CD4-positive, alpha-beta T cell treated with Interleukin-15 for 4 hours (primary cell): ENCODE data around the gene CTDNEP1.

Experiments used
- DNase-seq: peaks from one replicate; pipeline ENCODE4 v3.0.0-alpha.2; 2020; ENCODE audit warnings: low spot score

CTDNEP1 gene

GRCh38 chr17:7228920-7229319 lies 22.6 kb downstream of the CTDNEP1 start:
- no peak for DNase-seq

- DNase-seq, result no peak
Measured at GRCh38 chr17:7226721-7227710, 24.5 kb downstream of the CTDNEP1 start.

GRCh38 chr17:7225711-7226331 lies 25.7 kb downstream of the CTDNEP1 start:
- DNase-seq, result no peak

GRCh38 chr17:7224661-7225111 lies 26.8 kb downstream of the CTDNEP1 start:
- no peak for DNase-seq

- DNase-seq, result no peak
Measured at GRCh38 chr17:7224110-7224509, 27.4 kb downstream of the CTDNEP1 start.

- no peak for DNase-seq
Measured at GRCh38 chr17:7223375-7223774, 28.2 kb downstream of the CTDNEP1 start.

GRCh38 chr17:7222972-7223292 lies 28.6 kb downstream of the CTDNEP1 start:
- no peak for DNase-seq

- no peak for DNase-seq
Measured at GRCh38 chr17:7222093-7222971, 29.2 kb downstream of the CTDNEP1 start.

GRCh38 chr17:7221278-7222092 lies 30.0 kb downstream of the CTDNEP1 start:
- DNase-seq, result no peak

- DNase-seq, result peak; percentile 65
Measured at GRCh38 chr17:7220593-7221277, 30.8 kb downstream of the CTDNEP1 start.

- peak; percentile 83 for DNase-seq
Measured at GRCh38 chr17:7219812-7220592, 31.5 kb downstream of the CTDNEP1 start, which contains the start of the genes ACADVL and DLG4. Gene ACADVL, plus strand, starts transcription at chr17:7219938. Its CDS starts 47 bp downstream, at chr17:7219985. Gene DLG4, minus strand, starts transcription at chr17:7219836.

- no peak for DNase-seq
Measured at GRCh38 chr17:7219229-7219811, 32.2 kb downstream of the CTDNEP1 start.

GRCh38 chr17:7218758-7219157 lies 32.8 kb downstream of the CTDNEP1 start:
- no peak for DNase-seq

- no peak for DNase-seq
Measured at GRCh38 chr17:7218166-7218565, 33.4 kb downstream of the CTDNEP1 start.

- DNase-seq, result no peak
Measured at GRCh38 chr17:7217113-7217987, 34.2 kb downstream of the CTDNEP1 start.

GRCh38 chr17:7216242-7217112 lies 35.1 kb downstream of the CTDNEP1 start:
- DNase-seq, result no peak

GRCh38 chr17:7215652-7216180 lies 35.8 kb downstream of the CTDNEP1 start:
- DNase-seq, result no peak
